AG09309 (cell line): ENCODE data around the gene ITGA5.

Experiments used
- DNase-seq: peaks from one replicate; pipeline ENCODE4 v3.0.0-alpha.2; 2010; ENCODE audit warnings: low read depth
- H3K4me3 ChIP-seq: 2 replicates; pipeline ENCODE4 v1.5.1; 2011; ENCODE audit warnings: mild to moderate bottlenecking, low read depth, low read length, moderate library complexity; ENCODE audit not compliant: control insufficient read depth
- CTCF ChIP-seq: IDR thresholded peaks from 2 replicates; pipeline ENCODE4 v1.5.1; 2011; ENCODE audit warnings: mild to moderate bottlenecking, low read depth, low read length, inconsistent platforms; ENCODE audit not compliant: insufficient read depth, control insufficient read depth; ENCODE audit errors: missing control alignments

Gene ITGA5

GRCh38 chr12:54442099-54442498 is 23.0 kb upstream of the ITGA5 start:
- H3K4me3 ChIP-seq: no peak overlapping the region
- DNase-seq: no peak
- TF ChIP-seq CTCF: no peak

GRCh38 chr12:54439521-54440255 is 20.6 kb upstream of the ITGA5 start:
- H3K4me3 ChIP-seq: no peak overlapping the region
- TF ChIP-seq CTCF: peak; percentile 74
- peak; percentile 65 for DNase-seq

- no peak for DNase-seq
- no peak overlapping the region for H3K4me3 ChIP-seq
- no peak for TF ChIP-seq CTCF
Observed at GRCh38 chr12:54439096-54439495, 20.0 kb upstream of the ITGA5 start.

GRCh38 chr12:54438517-54438916 is 19.5 kb upstream of the ITGA5 start:
- TF ChIP-seq CTCF: no peak
- no peak for DNase-seq
- H3K4me3 ChIP-seq: no peak overlapping the region

- TF ChIP-seq CTCF: no peak
- DNase-seq: no peak
- H3K4me3 ChIP-seq: no peak overlapping the region
Observed at GRCh38 chr12:54437697-54438096, 18.6 kb upstream of the ITGA5 start.

- DNase-seq: no peak
- H3K4me3 ChIP-seq: no peak overlapping the region
- no peak for TF ChIP-seq CTCF
Observed at GRCh38 chr12:54437243-54437642, 18.2 kb upstream of the ITGA5 start.

GRCh38 chr12:54432815-54433164 is 13.7 kb upstream of the ITGA5 start:
- no peak for DNase-seq
- TF ChIP-seq CTCF: no peak
- H3K4me3 ChIP-seq: no peak overlapping the region
